Measurements from ENCODE around the gene ATP2C1.

Gene ATP2C1

GRCh38 chr3:130878464-130878863, 15.4 kb upstream of the ATP2C1 start:
- H3K36me3 Mint-ChIP-seq: no peaks in the 10 kb centered on the region
- no peaks in the 10 kb centered on the region for H3K4me1 Mint-ChIP-seq
- no peak overlapping the region for H3K4me3 Mint-ChIP-seq
- DNase-seq (ENCODE audit: low spot score in 2 of 2): no peak
- no peak overlapping the region for H3K27ac Mint-ChIP-seq
- peaks cover 4% of the 10 kb centered on the region for H3K9me3 Mint-ChIP-seq
- no peak for ATAC-seq

GRCh38 chr3:130889416-130889946, 4.4 kb upstream of the ATP2C1 start:
- no peaks in the 10 kb centered on the region for H3K36me3 Mint-ChIP-seq
- ATAC-seq: no peak
- H3K27ac Mint-ChIP-seq: no peak overlapping the region
- no peak for DNase-seq (ENCODE audit: low spot score in 2 of 2)
- H3K4me1 Mint-ChIP-seq: peaks cover under 1% of the 10 kb centered on the region
- no peak overlapping the region for H3K4me3 Mint-ChIP-seq
- no peaks in the 10 kb centered on the region for H3K9me3 Mint-ChIP-seq

GRCh38 chr3:130892759-130893375, 1.0 kb upstream of the ATP2C1 start:
- Mint-ChIP-seq H3K4me1 (peaks cover 31% of the 10 kb centered on the region), H3K9me3 (no peaks in the 10 kb centered on the region), H3K27ac (peak overlapping the region; percentile 97), H3K4me3 (peak overlapping the region; percentile 91), H3K36me3 (no peaks in the 10 kb centered on the region)
- ATAC-seq (peak; percentile 69), DNase-seq (ENCODE audit: low spot score in 2 of 2) (peak in 1 of 2 donors; percentile 24)

- H3K4me1 Mint-ChIP-seq: peaks cover 31% of the 10 kb centered on the region
Measured at GRCh38 chr3:130894130-130894985, 474 bp downstream of the ATP2C1 start.

GRCh38 chr3:130894986-130895280, 1.0 kb downstream of the ATP2C1 start:
- peak overlapping the region; percentile 97 for H3K27ac Mint-ChIP-seq
- peak overlapping the region; percentile 91 for H3K4me3 Mint-ChIP-seq
- no peaks in the 10 kb centered on the region for H3K36me3 Mint-ChIP-seq
- peaks cover 31% of the 10 kb centered on the region for H3K4me1 Mint-ChIP-seq
- ATAC-seq: no peak
- DNase-seq (ENCODE audit: low spot score in 2 of 2): no peak
- H3K9me3 Mint-ChIP-seq: no peaks in the 10 kb centered on the region

More at GRCh38 chr3:130894130-130894985, 474 bp downstream of the ATP2C1 start:
- Mint-ChIP-seq H3K27ac (peak overlapping the region; percentile 97), H3K4me3 (peak overlapping the region; percentile 91), H3K36me3 (no peaks in the 10 kb centered on the region), H3K9me3 (no peaks in the 10 kb centered on the region)
- peak; percentile 25 for ATAC-seq
- no peak for DNase-seq (ENCODE audit: low spot score in 2 of 2)

GRCh38 chr3:130895690-130896488, 2.0 kb downstream of the ATP2C1 start:
- no peak for DNase-seq (ENCODE audit: low spot score in 2 of 2)
- Mint-ChIP-seq H3K36me3 (no peaks in the 10 kb centered on the region), H3K4me3 (peak overlapping the region; percentile 91), H3K27ac (peak overlapping the region; percentile 97), H3K9me3 (no peaks in the 10 kb centered on the region), H3K4me1 (peaks cover 32% of the 10 kb centered on the region)
- ATAC-seq: peak; percentile 27

- Mint-ChIP-seq H3K4me1 (peaks cover 41% of the 10 kb centered on the region), H3K9me3 (no peaks in the 10 kb centered on the region), H3K36me3 (no peaks in the 10 kb centered on the region), H3K4me3 (no peak overlapping the region), H3K27ac (no peak overlapping the region)
- DNase-seq (ENCODE audit: low spot score in 2 of 2) (no peak), ATAC-seq (no peak)
Measured at GRCh38 chr3:130897316-130897715, 3.4 kb downstream of the ATP2C1 start.

- Mint-ChIP-seq H3K9me3 (no peaks in the 10 kb centered on the region), H3K27ac (peak overlapping the region; percentile 2), H3K4me1 (peaks cover 51% of the 10 kb centered on the region), H3K36me3 (no peaks in the 10 kb centered on the region), H3K4me3 (no peak overlapping the region)
- DNase-seq (ENCODE audit: low spot score in 2 of 2): no peak
- ATAC-seq: no peak
Measured at GRCh38 chr3:130900959-130901358, 7.1 kb downstream of the ATP2C1 start.

- DNase-seq (ENCODE audit: low spot score in 2 of 2): no peak
- Mint-ChIP-seq H3K9me3 (no peaks in the 10 kb centered on the region), H3K27ac (peak overlapping the region; percentile 2), H3K36me3 (no peaks in the 10 kb centered on the region), H3K4me1 (peaks cover 51% of the 10 kb centered on the region), H3K4me3 (no peak overlapping the region)
- peak; percentile 68 for ATAC-seq
Measured at GRCh38 chr3:130901463-130902204, 7.8 kb downstream of the ATP2C1 start.

- no peak for DNase-seq (ENCODE audit: low spot score in 2 of 2)
- Mint-ChIP-seq H3K9me3 (no peaks in the 10 kb centered on the region), H3K4me3 (no peak overlapping the region), H3K4me1 (peaks cover 59% of the 10 kb centered on the region), H3K36me3 (no peaks in the 10 kb centered on the region), H3K27ac (no peak overlapping the region)
- no peak for ATAC-seq
Measured at GRCh38 chr3:130903412-130903908, 9.6 kb downstream of the ATP2C1 start.

GRCh38 chr3:130904491-130904890, 10.6 kb downstream of the ATP2C1 start:
- Mint-ChIP-seq H3K4me3 (no peak overlapping the region), H3K36me3 (no peaks in the 10 kb centered on the region), H3K4me1 (peaks cover 59% of the 10 kb centered on the region), H3K9me3 (no peaks in the 10 kb centered on the region), H3K27ac (no peak overlapping the region)
- ATAC-seq (no peak), DNase-seq (ENCODE audit: low spot score in 2 of 2) (no peak)

GRCh38 chr3:130905551-130905950, 11.7 kb downstream of the ATP2C1 start:
- H3K27ac Mint-ChIP-seq: no peak overlapping the region
- peaks cover 59% of the 10 kb centered on the region for H3K4me1 Mint-ChIP-seq
- no peak overlapping the region for H3K4me3 Mint-ChIP-seq
- H3K9me3 Mint-ChIP-seq: no peaks in the 10 kb centered on the region
- H3K36me3 Mint-ChIP-seq: no peaks in the 10 kb centered on the region
- no peak for DNase-seq (ENCODE audit: low spot score in 2 of 2)
- no peak for ATAC-seq

- H3K9me3 Mint-ChIP-seq: no peaks in the 10 kb centered on the region
- H3K27ac Mint-ChIP-seq: no peak overlapping the region
- H3K36me3 Mint-ChIP-seq: no peaks in the 10 kb centered on the region
- no peak overlapping the region for H3K4me3 Mint-ChIP-seq
- peaks cover 52% of the 10 kb centered on the region for H3K4me1 Mint-ChIP-seq
- DNase-seq (ENCODE audit: low spot score in 2 of 2) (no peak), ATAC-seq (no peak)
Measured at GRCh38 chr3:130906374-130906995, 12.6 kb downstream of the ATP2C1 start.

- Mint-ChIP-seq H3K36me3 (no peaks in the 10 kb centered on the region), H3K27ac (no peak overlapping the region), H3K4me1 (peaks cover 49% of the 10 kb centered on the region), H3K9me3 (no peaks in the 10 kb centered on the region), H3K4me3 (no peak overlapping the region)
- ATAC-seq: no peak
- no peak for DNase-seq (ENCODE audit: low spot score in 2 of 2)
Measured at GRCh38 chr3:130907500-130907899, 13.6 kb downstream of the ATP2C1 start.
